CD4-positive, alpha-beta memory T cell (primary cell): ENCODE results near the gene F8. TPM values are rescaled to one million over a fixed set of nuclear protein-coding genes. Genes with fewer than 3 reads are reported as not detected.
"Not testable (repeated sequence)": the region's sequence is repeated elsewhere in the genome, so short reads cannot be mapped to it uniquely, and the experiment has no call there.

Source experiments
- CTCF ChIA-PET: fragments of 350-600 bp; sonication (Branson Sonifier 250); formaldehyde crosslinking; loops from one replicate; lab custom pipeline; 2021; ENCODE audit warnings: inconsistent platforms; ENCODE audit not compliant: partially characterized antibody; lab: Charles Lee
- POLR2A ChIA-PET: fragments of 350-600 bp; sonication (Branson Sonifier 250); formaldehyde crosslinking; loops from one replicate; lab custom pipeline; 2021; ENCODE audit not compliant: partially characterized antibody; lab: Charles Lee
- DNase-seq, 5 donors: peaks; one replicate each; pipeline versions ENCODE4 v3.0.0 to v3.0.0-alpha.2; 2020 to 2022; ENCODE audit warnings: mixed read lengths in 1 of 5
- H3K27ac ChIP-seq: one replicate; pipeline ENCODE4 v1.7.0; 2013; ENCODE audit warnings: low read depth, low read length
- H3K27me3 ChIP-seq: 2 replicates; pipeline ENCODE4 v1.7.0; 2013; ENCODE audit warnings: mild to moderate bottlenecking, low read length, moderate library complexity; ENCODE audit not compliant: insufficient read depth
- H3K36me3 ChIP-seq: 2 replicates; pipeline ENCODE4 v1.7.0; 2013; ENCODE audit warnings: mild to moderate bottlenecking, low read length, moderate library complexity; ENCODE audit not compliant: insufficient read depth
- H3K4me1 ChIP-seq: 2 replicates; pipeline ENCODE4 v1.7.0; 2013; ENCODE audit warnings: mild to moderate bottlenecking, low read length, moderate library complexity; ENCODE audit not compliant: insufficient read depth
- H3K4me3 ChIP-seq, 2 donors: one replicate each; pipeline ENCODE4 v1.7.0; 2013; ENCODE audit warnings: low read length in 2 of 2, mild to moderate bottlenecking in 1 of 2
- H3K9me3 ChIP-seq, 2 donors: one replicate each; pipeline ENCODE4 v1.7.0; 2013; ENCODE audit warnings: low read length in 2 of 2, control low read depth in 1 of 2; ENCODE audit not compliant: control insufficient read depth in 1 of 2
- H3K27ac Mint-ChIP-seq, 7 donors: one replicate each; pipeline ENCODE4 v1.8.0; 2020 to 2021; ENCODE audit warnings: mixed read lengths in 7 of 7, mild to moderate bottlenecking in 6 of 7, inconsistent platforms in 3 of 7, moderate library complexity in 3 of 7
- H3K27me3 Mint-ChIP-seq, 2 donors: one replicate each; pipeline ENCODE4 v1.8.0; 2020 to 2021; ENCODE audit warnings: mixed read lengths in 2 of 2
- H3K36me3 Mint-ChIP-seq, 2 donors: one replicate each; pipeline ENCODE4 v1.8.0; 2020 to 2021; ENCODE audit warnings: mixed read lengths in 2 of 2, inconsistent platforms in 1 of 2, mild to moderate bottlenecking in 1 of 2
- H3K4me1 Mint-ChIP-seq, 4 donors: one replicate each; pipeline ENCODE4 v1.8.0; 2020 to 2021; ENCODE audit warnings: mixed read lengths in 4 of 4, mild to moderate bottlenecking in 1 of 4
- H3K4me3 Mint-ChIP-seq, 8 donors: one replicate each; pipeline ENCODE4 v1.8.0; 2020 to 2021; ENCODE audit warnings: mixed read lengths in 8 of 8, mild to moderate bottlenecking in 7 of 8, moderate library complexity in 6 of 8, inconsistent platforms in 3 of 8
- H3K9me3 Mint-ChIP-seq, 8 donors: one replicate each; pipeline ENCODE4 v1.8.0; 2020 to 2021; ENCODE audit warnings: mixed read lengths in 8 of 8, mild to moderate bottlenecking in 5 of 8, inconsistent platforms in 3 of 8, moderate library complexity in 1 of 8
- intact Hi-C: fragments of 100-400 bp; cut with micrococcal nuclease; formaldehyde crosslinking; loops from one replicate; pipeline ENCODE4 v1.15.1; 2023
- polyA plus RNA-seq, 2 donors: library from polyadenylated mRNA; unstranded; fragments of 300-500 nt; fragmentation: Illumina TruSeq; gene quantifications; one replicate each; pipeline ENCODE4 v1.2.3, GENCODE V29; 2021
- total RNA-seq, 2 experiments: library from RNA; stranded (reverse); gene quantifications; one replicate each; pipeline ENCODE4 v1.2.3, GENCODE V29; 2021

F8 gene
- total and polyA plus RNA-seq, 4 experiments from 2014 or later, result 2.4 to 7.2 (median 3.7) TPM

DNA sequence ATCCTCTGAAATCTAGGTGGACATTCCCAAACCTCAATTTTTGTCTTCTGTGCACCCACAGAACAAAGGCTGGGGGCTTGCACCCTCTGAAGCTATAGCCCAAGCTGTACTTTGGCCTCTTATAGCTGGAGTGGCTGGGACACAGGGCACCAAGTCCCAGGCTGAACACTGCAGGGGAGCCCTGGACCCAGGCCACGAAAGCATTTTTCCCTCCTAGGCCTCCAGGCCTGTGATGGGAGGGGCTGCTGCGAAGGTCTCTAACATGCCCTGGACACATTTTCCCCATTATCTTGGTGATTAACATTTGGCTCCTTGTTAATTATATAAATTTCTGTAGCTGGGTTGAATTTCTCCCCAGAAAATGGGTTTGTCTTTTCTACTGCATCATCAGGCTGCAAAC is 108.5 kb downstream of the F8 start:
- no peak for DNase-seq
- Histone ChIP-seq H3K36me3 (no peaks in the 10 kb centered on the region), H3K27ac (no peak overlapping the region), H3K9me3 (no peaks in the 10 kb centered on the region), H3K27me3 (no peaks in the 10 kb centered on the region), H3K4me1 (peaks cover 4% of the 10 kb centered on the region), H3K4me3 (no peak overlapping the region)
- H3K36me3 Mint-ChIP-seq, result no peaks in the 10 kb centered on the region
- peaks cover 0 to 9% (median 3%) of the 10 kb centered on the region in 8 donors for H3K9me3 Mint-ChIP-seq
- H3K27me3 Mint-ChIP-seq, result peaks cover 6 to 8% of the 10 kb centered on the region in 2 donors
- no peak overlapping the region for H3K4me3 Mint-ChIP-seq
- ChIA-PET POLR2A (no interaction called here), CTCF (no interaction called here)
- H3K27ac Mint-ChIP-seq, result no peak overlapping the region
- intact Hi-C loops, result no loop called here
- peaks cover 0 to 5% (median 0%) of the 10 kb centered on the region in 4 donors for H3K4me1 Mint-ChIP-seq

DNA sequence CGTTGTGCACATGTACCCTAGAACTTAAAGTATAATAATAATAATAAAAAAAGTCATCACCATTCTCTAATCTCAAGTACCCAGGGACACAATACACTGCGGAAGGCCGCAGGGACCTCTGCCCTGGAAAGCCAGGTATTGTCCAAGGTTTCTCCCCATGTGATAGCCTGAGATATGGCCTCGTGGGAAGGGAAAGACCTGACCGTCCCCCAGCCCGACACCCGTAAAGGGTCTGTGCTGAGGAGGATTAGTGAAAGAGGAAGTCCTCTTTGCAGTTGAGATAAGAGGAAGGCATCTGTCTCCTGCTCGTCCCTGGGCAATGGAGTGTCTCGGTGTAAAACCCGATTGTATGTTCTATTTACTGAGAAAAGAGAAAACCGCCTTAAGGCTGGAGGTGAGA is 112.0 kb downstream of the F8 start:
- H3K27ac Mint-ChIP-seq, H3K4me3 Mint-ChIP-seq, intact Hi-C loops, DNase-seq, POLR2A ChIA-PET, CTCF ChIA-PET, H3K9me3 ChIP-seq, H3K4me3 ChIP-seq, H3K36me3 ChIP-seq, H3K4me1 Mint-ChIP-seq, H3K27me3 ChIP-seq, H3K36me3 Mint-ChIP-seq, H3K9me3 Mint-ChIP-seq, H3K4me1 ChIP-seq, H3K27me3 Mint-ChIP-seq, H3K27ac ChIP-seq: not testable (repeated sequence)

DNA sequence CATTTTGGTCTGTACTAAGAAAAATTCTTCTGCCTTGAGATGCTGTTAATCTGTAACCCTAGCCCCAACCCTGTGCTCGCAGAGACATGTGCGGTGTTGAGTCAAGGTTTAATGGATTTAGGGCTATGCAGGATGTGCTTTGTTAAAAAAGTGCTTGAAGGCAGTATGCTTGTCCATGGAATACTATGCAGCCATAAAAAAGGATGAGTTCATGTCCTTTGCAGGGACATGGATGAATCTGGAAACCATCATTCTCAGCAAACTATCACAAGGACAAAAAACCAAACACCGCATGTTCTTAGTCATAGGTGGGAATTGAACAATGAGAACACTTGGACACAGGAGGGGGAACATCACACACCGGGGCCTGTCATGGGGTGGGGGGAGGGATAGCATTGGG is 112.5 kb downstream of the F8 start:
- H3K4me1 ChIP-seq, H3K4me1 Mint-ChIP-seq, H3K36me3 ChIP-seq, H3K27me3 Mint-ChIP-seq, H3K4me3 ChIP-seq, DNase-seq, H3K9me3 ChIP-seq, H3K36me3 Mint-ChIP-seq, H3K27ac ChIP-seq, intact Hi-C loops, H3K27ac Mint-ChIP-seq, H3K9me3 Mint-ChIP-seq, H3K4me3 Mint-ChIP-seq, H3K27me3 ChIP-seq, POLR2A ChIA-PET: not testable (repeated sequence)
- CTCF ChIA-PET, result interaction anchor here (2.2 kb wide), 1 partner anchor 7 kb away, joined by 9 read pairs; no protein-coding TSS in a partner anchor

DNA sequence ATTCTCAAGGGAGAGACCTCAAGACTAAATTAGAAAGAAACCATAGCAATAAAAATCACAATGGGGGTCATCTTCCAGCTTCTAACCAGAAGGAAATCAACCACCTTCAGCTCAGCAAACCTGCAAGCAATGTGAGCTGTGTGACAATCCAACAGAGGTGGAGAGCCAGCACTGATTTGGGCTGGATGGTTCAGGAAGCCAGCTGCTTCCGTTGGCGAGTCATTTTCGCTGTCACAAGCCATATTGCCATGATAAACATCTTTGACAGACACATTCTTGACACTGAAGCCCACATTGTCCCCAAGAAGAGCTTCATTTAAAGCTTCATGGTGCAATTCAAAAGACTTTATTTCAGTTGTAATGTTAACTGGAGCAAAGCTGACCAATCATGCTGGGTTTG is 113.7 kb downstream of the F8 start:
- no peaks in the 10 kb centered on the region for H3K4me1 Mint-ChIP-seq
- CTCF ChIA-PET, result interaction anchor here (2.2 kb wide), 1 partner anchor 9 kb away, joined by 9 read pairs; no protein-coding TSS in a partner anchor
- POLR2A ChIA-PET, result no interaction called here

DNA sequence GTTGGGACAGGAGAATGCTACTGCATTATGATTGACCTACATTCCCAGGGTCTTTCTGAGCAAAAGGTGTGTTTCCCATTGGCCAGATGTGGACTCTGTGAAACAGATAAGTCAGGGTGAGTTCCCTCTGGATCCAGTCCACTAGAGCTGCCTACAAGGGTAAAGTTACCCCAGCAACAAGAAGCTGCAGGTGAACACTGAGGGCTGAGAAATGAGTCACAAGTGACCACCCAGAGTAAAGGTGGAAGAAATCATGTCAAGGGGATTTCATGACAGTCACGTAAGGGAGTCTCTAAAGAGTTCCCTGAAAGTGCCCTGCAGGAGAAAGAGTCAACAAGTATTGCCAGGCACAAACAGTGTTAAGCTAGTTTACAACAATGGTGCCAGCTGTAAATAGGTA is 120.1 kb downstream of the F8 start:
- H3K27ac Mint-ChIP-seq, result no peak overlapping the region
- Histone ChIP-seq H3K27ac (no peak overlapping the region), H3K36me3 (no peaks in the 10 kb centered on the region), H3K4me3 (no peak overlapping the region), H3K27me3 (no peaks in the 10 kb centered on the region), H3K4me1 (no peaks in the 10 kb centered on the region), H3K9me3 (no peaks in the 10 kb centered on the region)
- no peak for DNase-seq
- ChIA-PET CTCF (no interaction called here), POLR2A (no interaction called here)
- intact Hi-C loops, result no loop called here
- peaks cover 0 to 6% of the 10 kb centered on the region in 2 donors for H3K27me3 Mint-ChIP-seq
- H3K36me3 Mint-ChIP-seq, result no peaks in the 10 kb centered on the region
- H3K4me3 Mint-ChIP-seq, result no peak overlapping the region
- H3K9me3 Mint-ChIP-seq, result no peaks in the 10 kb centered on the region
- no peaks in the 10 kb centered on the region for H3K4me1 Mint-ChIP-seq

More for the DNA sequence above, 113.7 kb downstream of the F8 start:
- peaks cover 4 to 5% of the 10 kb centered on the region in 2 donors for H3K27me3 Mint-ChIP-seq
- no peak for DNase-seq
- no peaks in the 10 kb centered on the region for H3K36me3 Mint-ChIP-seq
- no peak overlapping the region for H3K4me3 Mint-ChIP-seq
- Histone ChIP-seq H3K9me3 (no peaks in the 10 kb centered on the region), H3K36me3 (no peaks in the 10 kb centered on the region), H3K4me3 (no peak overlapping the region), H3K27me3 (no peaks in the 10 kb centered on the region), H3K27ac (no peak overlapping the region), H3K4me1 (no peaks in the 10 kb centered on the region)
- intact Hi-C loops, result no loop called here
- peak overlapping the region in 1 of 7 donors; percentile 11 for H3K27ac Mint-ChIP-seq
- peaks cover 0 to 9% (median 3%) of the 10 kb centered on the region in 8 donors for H3K9me3 Mint-ChIP-seq

DNA sequence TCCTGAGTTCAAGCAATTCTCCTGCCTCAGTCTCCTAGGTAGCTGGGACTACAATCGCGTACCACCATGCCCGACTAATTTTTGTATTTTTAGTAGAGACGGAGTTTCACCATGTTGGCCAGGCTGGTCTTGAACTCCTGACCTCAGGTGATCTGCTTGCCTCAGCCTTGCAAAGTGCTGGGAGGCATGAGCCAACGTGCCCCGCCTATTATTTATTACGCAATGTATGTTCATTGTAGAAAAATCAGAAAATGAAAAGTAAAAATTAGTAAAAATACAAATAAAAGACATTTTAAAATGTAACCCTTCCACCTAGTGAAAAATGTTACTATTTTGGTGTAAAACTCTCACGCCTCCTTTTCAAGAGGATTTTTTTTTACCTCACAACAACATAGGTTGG is 122.2 kb downstream of the F8 start:
- Mint-ChIP-seq H3K27ac (no peak overlapping the region), H3K4me1 (no peaks in the 10 kb centered on the region), H3K9me3 (peaks cover 0 to under 1% (median 0%) of the 10 kb centered on the region in 8 donors), H3K27me3 (peaks cover 0 to 6% of the 10 kb centered on the region in 2 donors), H3K4me3 (no peak overlapping the region), H3K36me3 (no peaks in the 10 kb centered on the region)
- H3K9me3 ChIP-seq, result no peaks in the 10 kb centered on the region
- H3K36me3 ChIP-seq, result no peaks in the 10 kb centered on the region
- no peak overlapping the region for H3K27ac ChIP-seq
- H3K4me1 ChIP-seq, result no peaks in the 10 kb centered on the region
- no peaks in the 10 kb centered on the region for H3K27me3 ChIP-seq
- CTCF ChIA-PET, result no interaction called here
- DNase-seq, result no peak
- H3K4me3 ChIP-seq, result no peak overlapping the region
- intact Hi-C loops, result no loop called here
- POLR2A ChIA-PET, result no interaction called here

DNA sequence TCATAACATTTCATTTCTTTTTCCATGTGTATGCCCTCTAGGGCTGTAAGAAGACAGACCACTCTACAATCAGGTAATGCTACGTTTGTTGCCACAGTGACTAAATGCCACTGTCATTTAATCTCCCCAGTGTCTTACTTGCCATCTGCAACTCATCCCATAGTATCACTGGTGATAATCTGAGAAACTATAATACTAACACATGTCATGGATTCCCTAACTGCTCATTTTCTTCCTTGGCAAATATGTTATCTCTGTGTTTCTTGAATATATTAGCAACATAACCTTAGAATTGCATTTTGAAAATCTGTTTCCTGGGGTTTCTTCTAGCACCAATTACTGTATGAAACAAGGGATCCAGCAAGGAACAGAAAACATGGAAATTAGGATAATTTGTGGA is 130.2 kb downstream of the F8 start:
- CTCF ChIA-PET, result no interaction called here
- peaks cover 0 to 1% of the 10 kb centered on the region in 2 donors for H3K27me3 Mint-ChIP-seq
- POLR2A ChIA-PET, result no interaction called here

More for the DNA sequence above, 130.2 kb downstream of the F8 start:
- peaks cover 0 to 3% of the 10 kb centered on the region in 2 donors for H3K36me3 Mint-ChIP-seq
- Histone ChIP-seq H3K27ac (no peak overlapping the region), H3K36me3 (no peaks in the 10 kb centered on the region), H3K9me3 (no peaks in the 10 kb centered on the region), H3K4me3 (no peak overlapping the region), H3K4me1 (peaks cover 13% of the 10 kb centered on the region), H3K27me3 (no peaks in the 10 kb centered on the region)
- H3K9me3 Mint-ChIP-seq, result peaks cover 0 to 2% (median 0%) of the 10 kb centered on the region in 8 donors
- no peak for DNase-seq
- intact Hi-C loops, result no loop called here
- no peak overlapping the region for H3K4me3 Mint-ChIP-seq
- peaks cover 2 to 23% (median 12%) of the 10 kb centered on the region in 4 donors for H3K4me1 Mint-ChIP-seq
- H3K27ac Mint-ChIP-seq, result no peak overlapping the region
